ENCODE data around the gene PSMD6. TPM values are rescaled to one million over a fixed set of nuclear protein-coding genes. Genes with fewer than 3 reads are reported as not detected.

PSMD6 gene
- total and polyA plus RNA-seq, 2 experiments from 2014 or later, result 99.6 to 104 TPM

- Histone ChIP-seq H3K9me2 (replicated peaks; ENCODE audit: insufficient read depth) (no peaks in the 10 kb centered on the region), H3K27ac (no peak overlapping the region), H3K4me3 (no peak overlapping the region), H2AFZ (no peak overlapping the region), H3K27me3 (no peaks in the 10 kb centered on the region), H3K36me3 (replicated peaks; ENCODE audit: insufficient read depth, low read depth) (no peaks in the 10 kb centered on the region), H3K4me2 (no peak overlapping the region), H3K79me2 (no peaks in the 10 kb centered on the region), H4K20me1 (ENCODE audit: insufficient read depth, poor library complexity, severe bottlenecking) (no peaks in the 10 kb centered on the region), H3K4me1 (ENCODE audit: insufficient read depth) (no peaks in the 10 kb centered on the region), H3K9me3 (ENCODE audit: low read depth) (no peaks in the 10 kb centered on the region)
- WGBS (ENCODE audit: low lambda C conversion rate, missing lambda C conversion rate), result 73% methylated on average over 2 of the region's 2 CpGs
- TF ChIP-seq EZH2phosphoT487 (IDR thresholded peaks at IDR 0.05; ENCODE audit: low read depth, severe bottlenecking, unreplicated experiment), result no peak
- TF ChIP-seq EZH2 (IDR thresholded peaks at IDR 0.05; ENCODE audit: borderline replicate concordance), result no peak
- TF ChIP-seq, protein P1, sequence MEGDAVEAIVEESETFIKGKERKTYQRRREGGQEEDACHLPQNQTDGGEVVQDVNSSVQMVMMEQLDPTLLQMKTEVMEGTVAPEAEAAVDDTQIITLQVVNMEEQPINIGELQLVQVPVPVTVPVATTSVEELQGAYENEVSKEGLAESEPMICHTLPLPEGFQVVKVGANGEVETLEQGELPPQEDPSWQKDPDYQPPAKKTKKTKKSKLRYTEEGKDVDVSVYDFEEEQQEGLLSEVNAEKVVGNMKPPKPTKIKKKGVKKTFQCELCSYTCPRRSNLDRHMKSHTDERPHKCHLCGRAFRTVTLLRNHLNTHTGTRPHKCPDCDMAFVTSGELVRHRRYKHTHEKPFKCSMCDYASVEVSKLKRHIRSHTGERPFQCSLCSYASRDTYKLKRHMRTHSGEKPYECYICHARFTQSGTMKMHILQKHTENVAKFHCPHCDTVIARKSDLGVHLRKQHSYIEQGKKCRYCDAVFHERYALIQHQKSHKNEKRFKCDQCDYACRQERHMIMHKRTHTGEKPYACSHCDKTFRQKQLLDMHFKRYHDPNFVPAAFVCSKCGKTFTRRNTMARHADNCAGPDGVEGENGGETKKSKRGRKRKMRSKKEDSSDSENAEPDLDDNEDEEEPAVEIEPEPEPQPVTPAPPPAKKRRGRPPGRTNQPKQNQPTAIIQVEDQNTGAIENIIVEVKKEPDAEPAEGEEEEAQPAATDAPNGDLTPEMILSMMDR (IDR thresholded peaks at IDR 0.05; ENCODE audit: poor library complexity), result no peak
- no peak for DNase-seq (ENCODE audit: low spot score)
Measured at GRCh38 chr3:64033069-64033468, 9.8 kb upstream of the PSMD6 start.

DNA sequence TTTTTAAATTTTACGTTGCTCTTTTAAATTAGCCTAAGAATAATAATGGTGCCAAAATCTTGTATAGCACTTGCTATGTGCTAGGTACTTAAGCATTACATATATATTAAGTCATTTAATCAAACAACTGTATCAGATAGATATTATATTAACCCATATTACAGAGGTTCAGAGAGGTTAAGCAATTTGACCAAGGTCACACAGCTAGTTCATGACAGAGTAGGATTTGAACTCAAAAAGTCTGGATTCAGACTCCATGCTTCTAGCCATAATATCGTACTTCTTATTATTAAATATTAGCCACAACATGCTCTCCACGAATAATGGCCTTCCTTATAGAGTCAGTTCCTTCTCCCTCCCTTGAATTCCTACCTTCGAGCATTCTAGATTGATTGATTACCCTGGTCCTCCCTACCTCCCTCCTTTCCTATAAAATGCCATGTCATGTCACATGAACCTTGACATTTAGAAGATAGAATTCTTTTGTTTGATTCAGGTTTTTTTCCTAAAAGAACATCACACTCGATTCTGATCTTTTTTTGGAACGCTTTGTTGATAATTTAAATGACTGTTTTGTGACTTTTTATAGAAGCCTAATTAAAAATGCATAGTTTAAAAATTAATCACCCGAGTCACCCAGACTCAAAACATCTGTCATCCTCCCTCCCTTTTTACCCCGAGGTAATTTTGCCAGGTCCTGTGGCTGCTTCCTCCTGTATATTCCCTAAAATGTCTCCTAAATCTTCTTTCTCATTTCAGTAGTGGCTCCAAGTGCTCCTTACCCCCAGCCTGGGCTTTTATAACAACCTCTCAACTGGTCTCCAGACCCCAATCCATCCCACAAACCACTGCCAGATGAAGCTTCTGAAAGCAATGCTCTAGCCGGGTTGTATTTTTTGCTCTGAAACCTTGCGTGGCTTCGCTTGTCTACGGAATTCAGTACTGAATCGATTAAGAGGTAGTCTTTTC lies 8.5 kb upstream of the PSMD6 start:
- no peaks in the 10 kb centered on the region for H3K9me2 ChIP-seq (replicated peaks; ENCODE audit: insufficient read depth)
- no peak overlapping the region for H3K27ac ChIP-seq
- no peaks in the 10 kb centered on the region for H3K9me3 ChIP-seq (ENCODE audit: low read depth)
- TF ChIP-seq EZH2 (IDR thresholded peaks at IDR 0.05; ENCODE audit: borderline replicate concordance), result no peak
- TF ChIP-seq EZH2phosphoT487 (IDR thresholded peaks at IDR 0.05; ENCODE audit: low read depth, severe bottlenecking, unreplicated experiment), result no peak
- TF ChIP-seq, protein P1 (IDR thresholded peaks at IDR 0.05; ENCODE audit: poor library complexity), result no peak
- H3K79me2 ChIP-seq, result no peaks in the 10 kb centered on the region
- H3K4me1 ChIP-seq (ENCODE audit: insufficient read depth), result no peaks in the 10 kb centered on the region
- no peak for DNase-seq (ENCODE audit: low spot score)
- H3K36me3 ChIP-seq (replicated peaks; ENCODE audit: insufficient read depth, low read depth), result no peaks in the 10 kb centered on the region
- no peak overlapping the region for H2AFZ ChIP-seq
- no peaks in the 10 kb centered on the region for H4K20me1 ChIP-seq (ENCODE audit: insufficient read depth, poor library complexity, severe bottlenecking)
- no peak overlapping the region for H3K4me3 ChIP-seq
- 85% methylated on average over 13 of the region's 13 CpGs for WGBS (ENCODE audit: low lambda C conversion rate, missing lambda C conversion rate)
- H3K27me3 ChIP-seq, result no peaks in the 10 kb centered on the region
- H3K4me2 ChIP-seq, result no peak overlapping the region

GRCh38 chr3:64030741-64031140 lies 7.4 kb upstream of the PSMD6 start:
- peak overlapping the region; percentile 40 for H2AFZ ChIP-seq
- 8% methylated on average over 16 of the region's 16 CpGs for WGBS (ENCODE audit: low lambda C conversion rate, missing lambda C conversion rate)
- H3K4me2 ChIP-seq, result peak overlapping the region; percentile 75
- H3K9me3 ChIP-seq (ENCODE audit: low read depth), result no peaks in the 10 kb centered on the region
- no peaks in the 10 kb centered on the region for H3K4me1 ChIP-seq (ENCODE audit: insufficient read depth)
- no peak for TF ChIP-seq EZH2 (IDR thresholded peaks at IDR 0.05; ENCODE audit: borderline replicate concordance)
- TF ChIP-seq, protein P1 (IDR thresholded peaks at IDR 0.05; ENCODE audit: poor library complexity), result peak; percentile 91
- no peak overlapping the region for H3K4me3 ChIP-seq
- no peaks in the 10 kb centered on the region for H3K9me2 ChIP-seq (replicated peaks; ENCODE audit: insufficient read depth)
- H3K36me3 ChIP-seq (replicated peaks; ENCODE audit: insufficient read depth, low read depth), result no peaks in the 10 kb centered on the region
- H3K79me2 ChIP-seq, result no peaks in the 10 kb centered on the region
- H4K20me1 ChIP-seq (ENCODE audit: insufficient read depth, poor library complexity, severe bottlenecking), result no peaks in the 10 kb centered on the region
- H3K27ac ChIP-seq, result no peak overlapping the region
- DNase-seq (ENCODE audit: low spot score), result peak; percentile 84
- no peaks in the 10 kb centered on the region for H3K27me3 ChIP-seq
